Fibroblast of pulmonary artery (primary cell): Measurements from ENCODE around the gene ARHGAP22.
A peak's percentile ranks its signal among the peaks of the same experiment; 100 is the strongest.

Experiments
- DNase-seq: peaks from one replicate; pipeline ENCODE4 v3.0.0-alpha.2; 2010; ENCODE audit warnings: low read depth
- H3K4me3 ChIP-seq: replicated peaks from 2 replicates; pipeline ENCODE4 v1.5.1; 2011; ENCODE audit warnings: low read depth, mild to moderate bottlenecking, control low read depth, low read length, moderate library complexity
- CTCF ChIP-seq: IDR thresholded peaks from 2 replicates; pipeline ENCODE4 v1.5.1; 2011; ENCODE audit warnings: mild to moderate bottlenecking, control low read depth, low read length, inconsistent platforms; ENCODE audit errors: missing control alignments

The ARHGAP22 gene

DNA sequence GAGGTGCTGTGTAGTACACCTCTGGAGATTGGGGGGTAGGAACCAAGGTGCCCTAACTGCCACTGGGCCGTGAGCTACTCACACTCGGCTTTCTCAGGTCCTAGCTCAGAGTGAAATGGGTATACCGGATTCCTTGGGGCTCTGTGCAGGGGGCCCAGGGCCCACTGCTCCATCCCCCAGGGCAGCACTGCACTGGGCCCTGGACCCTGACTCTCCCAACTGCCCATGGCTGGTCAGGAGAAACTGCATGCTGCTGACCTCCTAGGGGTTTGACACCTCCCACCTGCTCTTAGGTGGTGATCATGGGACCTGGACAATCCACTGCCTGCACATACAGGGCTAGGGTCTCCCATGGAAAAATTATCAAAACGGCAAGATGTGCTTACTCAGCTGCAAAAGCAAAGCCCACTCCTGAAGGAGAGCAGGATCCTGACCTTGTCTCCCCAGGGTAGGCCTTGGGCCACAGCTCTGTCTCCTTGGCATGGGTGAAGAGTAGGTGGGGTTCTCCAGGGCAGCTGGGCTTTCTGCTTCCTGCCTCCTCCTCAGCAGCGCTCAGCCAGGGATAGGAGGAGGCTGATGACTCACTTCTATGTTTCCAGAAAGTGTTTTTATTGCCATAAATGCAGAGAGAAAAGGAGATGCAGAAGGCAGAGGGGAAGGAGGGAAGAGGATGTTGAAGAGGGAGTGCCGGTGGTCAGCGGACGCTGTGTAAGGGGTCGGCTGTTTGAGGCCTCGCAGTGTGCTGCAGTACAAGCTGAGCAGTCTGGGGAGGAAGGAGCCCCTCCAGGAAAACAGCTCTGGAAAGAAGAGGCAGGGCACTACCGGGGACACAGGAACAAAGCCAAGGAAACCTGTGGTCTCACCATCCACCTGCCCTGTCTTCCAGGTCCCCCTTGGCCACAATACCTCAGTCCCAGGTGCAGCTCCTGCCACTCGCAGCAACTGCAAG, 107.8 kb downstream of the ARHGAP22 start:
- DNase-seq = peak; percentile 72
- no peak overlapping the region for H3K4me3 ChIP-seq

GRCh38 chr10:48496105-48496830, 108.6 kb downstream of the ARHGAP22 start:
- DNase-seq = no peak
- TF ChIP-seq CTCF = no peak
- H3K4me3 ChIP-seq = no peak overlapping the region

More for the DNA sequence above, 107.8 kb downstream of the ARHGAP22 start:
- no peak for TF ChIP-seq CTCF

GRCh38 chr10:48495282-48496045, 109.4 kb downstream of the ARHGAP22 start:
- no peak for DNase-seq
- TF ChIP-seq CTCF = no peak
- H3K4me3 ChIP-seq = no peak overlapping the region

GRCh38 chr10:48494611-48495010, 110.3 kb downstream of the ARHGAP22 start:
- no peak for DNase-seq
- H3K4me3 ChIP-seq = no peak overlapping the region
- TF ChIP-seq CTCF = no peak

GRCh38 chr10:48494073-48494472, 110.8 kb downstream of the ARHGAP22 start:
- no peak for DNase-seq
- no peak for TF ChIP-seq CTCF
- no peak overlapping the region for H3K4me3 ChIP-seq

GRCh38 chr10:48493083-48493871, 111.6 kb downstream of the ARHGAP22 start:
- no peak for TF ChIP-seq CTCF
- no peak for DNase-seq
- H3K4me3 ChIP-seq = no peak overlapping the region
